GM21576 (cell line): ENCODE data around the gene INPP4A.
"Not testable (repeated sequence)": the region's sequence is repeated elsewhere in the genome, so short reads cannot be mapped to it uniquely, and the experiment has no call there.

Experiments used
- ATAC-seq: cut with Tn5 transposase; IDR thresholded peaks from one replicate; pipeline ENCODE4 v1.9.1; 2021; ENCODE audit warnings: mild to moderate bottlenecking, moderate library complexity; ENCODE audit not compliant: unreplicated experiment

Gene INPP4A

GRCh38 chr2:98444436-98445176 is at the start of gene INPP4A:
Gene INPP4A, plus strand, starts transcription at chr2:98444858. Its CDS starts 75,191 bp downstream, at chr2:98520049.
- peak; percentile 74 for ATAC-seq

- no peak for ATAC-seq
Measured at GRCh38 chr2:98395977-98396376, 48.7 kb upstream of the INPP4A start.

- ATAC-seq: no peak
Measured at GRCh38 chr2:98396745-98397355, 47.8 kb upstream of the INPP4A start.

GRCh38 chr2:98399140-98399539 is 45.5 kb upstream of the INPP4A start:
- no peak for ATAC-seq

- ATAC-seq: no peak
Measured at GRCh38 chr2:98403878-98404277, 40.8 kb upstream of the INPP4A start.

- no peak for ATAC-seq
Measured at GRCh38 chr2:98404556-98405250, 40.0 kb upstream of the INPP4A start.

- ATAC-seq: no peak
Measured at GRCh38 chr2:98405301-98405700, 39.4 kb upstream of the INPP4A start.

- ATAC-seq: no peak
Measured at GRCh38 chr2:98408155-98408554, 36.5 kb upstream of the INPP4A start.

- peak; percentile 60 for ATAC-seq
Measured at GRCh38 chr2:98412751-98413458, 31.8 kb upstream of the INPP4A start.

GRCh38 chr2:98414246-98414645 is 30.4 kb upstream of the INPP4A start:
- not testable (repeated sequence) for ATAC-seq

GRCh38 chr2:98415719-98416248 is 28.9 kb upstream of the INPP4A start:
- ATAC-seq: not testable (repeated sequence)

- no peak for ATAC-seq
Measured at GRCh38 chr2:98416383-98417159, 28.1 kb upstream of the INPP4A start.

GRCh38 chr2:98419544-98419943 is 25.1 kb upstream of the INPP4A start:
- no peak for ATAC-seq

- no peak for ATAC-seq
Measured at GRCh38 chr2:98419977-98420725, 24.5 kb upstream of the INPP4A start.

GRCh38 chr2:98422449-98422848 is 22.2 kb upstream of the INPP4A start:
- ATAC-seq: no peak

GRCh38 chr2:98426771-98427170 is 17.9 kb upstream of the INPP4A start:
- no peak for ATAC-seq

- no peak for ATAC-seq
Measured at GRCh38 chr2:98432145-98432544, 12.5 kb upstream of the INPP4A start.

- no peak for ATAC-seq
Measured at GRCh38 chr2:98433363-98433964, 11.2 kb upstream of the INPP4A start.

GRCh38 chr2:98434492-98434891 is 10.2 kb upstream of the INPP4A start:
- ATAC-seq: no peak
